Prostate gland (tissue), 2 donors: ENCODE data around the gene EVA1A.

Experiments used
- POLR2AphosphoS5 ChIP-seq: sonication (generic); formaldehyde crosslinking; IDR thresholded peaks from one replicate; pipeline ENCODE4 v1.6.1; 2017; ENCODE audit warnings: antibody characterized with exemption
- TF ChIP-seq, protein P1 (sequence below), 4 experiments: fragments of 200-600 bp in 2 of 4; fragments of 450-650 bp in 2 of 4; sonication (generic) in 2 of 4; IDR thresholded peaks; 1 replicate in 3 of 4; 2 replicates in 1 of 4; pipeline ENCODE4 v1.5.1; 2016 to 2019; ENCODE audit warnings: antibody characterized with exemption in 4 of 4, mild to moderate bottlenecking in 2 of 4, moderate library complexity in 2 of 4

DNA sequence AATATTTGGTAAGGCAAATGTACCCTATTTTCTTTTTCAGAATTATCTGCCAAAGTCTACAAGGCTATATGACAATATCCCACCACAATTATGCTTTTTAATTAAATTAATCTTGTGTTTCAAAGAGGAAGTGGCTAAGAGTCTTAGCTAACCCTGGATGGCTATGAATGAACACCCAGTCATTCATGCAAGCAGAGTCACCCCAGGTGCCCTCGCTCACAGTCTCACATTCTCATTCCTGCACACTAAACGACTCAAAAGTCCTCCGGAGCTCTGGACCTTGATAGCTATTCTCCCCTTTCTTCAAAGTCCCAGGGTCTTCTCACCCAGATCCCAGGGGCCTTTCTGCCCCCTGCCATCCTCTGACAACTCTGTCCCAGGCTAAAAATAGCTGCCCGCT, 43.7 kb upstream of the EVA1A start:
- no peak for TF ChIP-seq POLR2AphosphoS5
- TF ChIP-seq, protein P1, sequence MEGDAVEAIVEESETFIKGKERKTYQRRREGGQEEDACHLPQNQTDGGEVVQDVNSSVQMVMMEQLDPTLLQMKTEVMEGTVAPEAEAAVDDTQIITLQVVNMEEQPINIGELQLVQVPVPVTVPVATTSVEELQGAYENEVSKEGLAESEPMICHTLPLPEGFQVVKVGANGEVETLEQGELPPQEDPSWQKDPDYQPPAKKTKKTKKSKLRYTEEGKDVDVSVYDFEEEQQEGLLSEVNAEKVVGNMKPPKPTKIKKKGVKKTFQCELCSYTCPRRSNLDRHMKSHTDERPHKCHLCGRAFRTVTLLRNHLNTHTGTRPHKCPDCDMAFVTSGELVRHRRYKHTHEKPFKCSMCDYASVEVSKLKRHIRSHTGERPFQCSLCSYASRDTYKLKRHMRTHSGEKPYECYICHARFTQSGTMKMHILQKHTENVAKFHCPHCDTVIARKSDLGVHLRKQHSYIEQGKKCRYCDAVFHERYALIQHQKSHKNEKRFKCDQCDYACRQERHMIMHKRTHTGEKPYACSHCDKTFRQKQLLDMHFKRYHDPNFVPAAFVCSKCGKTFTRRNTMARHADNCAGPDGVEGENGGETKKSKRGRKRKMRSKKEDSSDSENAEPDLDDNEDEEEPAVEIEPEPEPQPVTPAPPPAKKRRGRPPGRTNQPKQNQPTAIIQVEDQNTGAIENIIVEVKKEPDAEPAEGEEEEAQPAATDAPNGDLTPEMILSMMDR (IDR thresholded peaks at IDR 0.05): no peak
